Stimulated activated CD4-positive, alpha-beta T cell treated with anti-CD3 and anti-CD28 coated beads, Interleukin-1b, Interleukin-23, amount 100 ng/mL, for 48 hours (primary cell): ENCODE data around the gene LHCGR.
"Not testable (repeated sequence)": the region's sequence is repeated elsewhere in the genome, so short reads cannot be mapped to it uniquely, and the experiment has no call there.

ENCODE experiments used
- DNase-seq: peaks from one replicate; pipeline ENCODE4 v3.0.0-alpha.2; 2020

LHCGR gene

GRCh38 chr2:48703621-48704020 is 51.9 kb downstream of the LHCGR start:
- DNase-seq, result not testable (repeated sequence)

- DNase-seq, result no peak
Measured at GRCh38 chr2:48699348-48699930, 56.1 kb downstream of the LHCGR start.

- no peak for DNase-seq
Measured at GRCh38 chr2:48696881-48697280, 58.6 kb downstream of the LHCGR start.

GRCh38 chr2:48695991-48696390 is 59.5 kb downstream of the LHCGR start:
- no peak for DNase-seq

GRCh38 chr2:48694149-48694548 is 61.4 kb downstream of the LHCGR start:
- DNase-seq, result no peak

- DNase-seq, result no peak
Measured at GRCh38 chr2:48693645-48694044, 61.9 kb downstream of the LHCGR start.

GRCh38 chr2:48693066-48693465 is 62.5 kb downstream of the LHCGR start:
- DNase-seq, result no peak

- no peak for DNase-seq
Measured at GRCh38 chr2:48691935-48692691, 63.4 kb downstream of the LHCGR start.

- DNase-seq, result no peak
Measured at GRCh38 chr2:48685126-48685525, 70.4 kb downstream of the LHCGR start.

GRCh38 chr2:48677450-48677849 is 78.1 kb downstream of the LHCGR start:
- no peak for DNase-seq

GRCh38 chr2:48674933-48675332 is 80.6 kb downstream of the LHCGR start:
- DNase-seq, result no peak

GRCh38 chr2:48673581-48673980 is 81.9 kb downstream of the LHCGR start:
- no peak for DNase-seq

GRCh38 chr2:48668992-48669391 is 86.5 kb downstream of the LHCGR start:
- no peak for DNase-seq

GRCh38 chr2:48651158-48651790 is 104.2 kb downstream of the LHCGR start:
- no peak for DNase-seq

GRCh38 chr2:48638261-48638660 is 117.3 kb downstream of the LHCGR start:
- DNase-seq, result no peak
